GM12875 (cell line): ENCODE measurements around the gene CRIP1.

Experiments
- H3K4me3 ChIP-seq: one replicate; pipeline ENCODE4 v1.5.1; 2011; ENCODE audit warnings: low read depth, low read length, control low read depth
- CTCF ChIP-seq: IDR thresholded peaks from 2 replicates; pipeline ENCODE4 v1.5.1; 2011; ENCODE audit warnings: low read depth, mild to moderate bottlenecking, control low read depth, inconsistent platforms, low read length, moderate library complexity, borderline replicate concordance; ENCODE audit not compliant: insufficient read depth

Gene CRIP1

DNA sequence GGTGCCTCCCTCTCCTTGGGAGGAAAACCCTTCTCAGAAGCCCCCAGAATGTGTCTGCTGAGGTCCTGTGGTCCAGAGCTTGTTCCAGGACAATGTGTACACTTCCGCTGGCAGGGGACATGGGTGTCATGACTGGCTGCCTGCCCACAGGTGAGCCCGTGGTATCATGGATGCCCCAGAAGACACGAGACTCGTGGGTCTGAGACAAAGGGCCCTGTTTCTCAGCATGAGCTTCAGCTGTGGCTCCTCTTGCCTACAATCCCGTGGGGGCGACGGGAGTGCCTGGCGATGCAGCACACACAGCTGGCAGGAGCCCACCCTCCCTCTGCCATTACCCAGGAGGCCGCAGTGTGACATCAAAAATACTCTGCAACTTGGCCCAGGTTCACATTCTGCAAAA, 46.7 kb downstream of the CRIP1 start:
- TF ChIP-seq CTCF, result no peak
- H3K4me3 ChIP-seq, result no peak overlapping the region

- TF ChIP-seq CTCF, result no peak
These were observed 47.3 kb downstream of the CRIP1 start for GRCh38 chr14:105533811-105534498.

GRCh38 chr14:105534586-105534985, 47.9 kb downstream of the CRIP1 start:
- H3K4me3 ChIP-seq, result no peak overlapping the region
- no peak for TF ChIP-seq CTCF

More at GRCh38 chr14:105533811-105534498, 47.3 kb downstream of the CRIP1 start:
- no peak overlapping the region for H3K4me3 ChIP-seq

DNA sequence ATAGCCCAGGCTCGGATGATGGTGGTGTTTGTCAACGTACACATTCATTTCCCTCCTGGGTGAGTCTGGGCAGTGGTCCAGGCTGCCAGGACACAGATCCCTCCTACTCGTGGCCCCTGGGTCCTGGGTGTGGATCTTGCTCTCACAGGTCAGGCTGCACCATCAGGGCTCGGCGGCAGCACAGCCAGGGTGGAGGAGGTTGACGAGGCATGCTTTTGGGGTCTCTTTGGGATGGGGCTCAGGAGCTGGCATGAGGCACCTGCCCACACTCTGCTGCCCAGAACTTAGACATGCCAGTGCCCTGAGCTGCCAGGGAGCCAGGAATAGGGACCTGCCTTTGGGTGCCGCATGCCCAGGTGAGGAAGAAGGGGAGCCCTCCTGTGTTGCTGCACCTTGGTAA, 49.4 kb downstream of the CRIP1 start:
- TF ChIP-seq CTCF, result no peak

GRCh38 chr14:105536691-105537579, 50.2 kb downstream of the CRIP1 start:
- no peak overlapping the region for H3K4me3 ChIP-seq
- TF ChIP-seq CTCF, result no peak

More for the DNA sequence above, 49.4 kb downstream of the CRIP1 start:
- H3K4me3 ChIP-seq, result no peak overlapping the region

- TF ChIP-seq CTCF, result peak; percentile 98
- no peak overlapping the region for H3K4me3 ChIP-seq
These were observed 51.1 kb downstream of the CRIP1 start for GRCh38 chr14:105537580-105538474.
